ELF-1 (cell line): Measurements from ENCODE around the gene MDFI.

Source experiments
- DNase-seq: peaks from one replicate; pipeline ENCODE4 v3.0.0-alpha.2; 2016; ENCODE audit warnings: low read depth, low spot score

The MDFI gene

GRCh38 chr6:41634657-41635056 lies 3.6 kb upstream of the MDFI start:
- peak; percentile 72 for DNase-seq

GRCh38 chr6:41635365-41635764 lies 2.9 kb upstream of the MDFI start:
- DNase-seq = no peak

GRCh38 chr6:41636833-41637193 lies 1.5 kb upstream of the MDFI start:
- peak; percentile 82 for DNase-seq

GRCh38 chr6:41637194-41638001 lies 870 bp upstream of the MDFI start:
- peak; percentile 83 for DNase-seq

- peak; percentile 82 for DNase-seq
Measured at GRCh38 chr6:41638935-41639808, 904 bp downstream of the MDFI start.

GRCh38 chr6:41639809-41640371 lies 1.6 kb downstream of the MDFI start:
- DNase-seq = peak; percentile 30

GRCh38 chr6:41640426-41640825 lies 2.2 kb downstream of the MDFI start:
- no peak for DNase-seq

GRCh38 chr6:41641352-41641925 lies 3.2 kb downstream of the MDFI start:
- no peak for DNase-seq

- no peak for DNase-seq
Measured at GRCh38 chr6:41642090-41642959, 4.1 kb downstream of the MDFI start.

- DNase-seq = no peak
Measured at GRCh38 chr6:41642960-41643898, 5.0 kb downstream of the MDFI start.

- DNase-seq = no peak
Measured at GRCh38 chr6:41643899-41644269, 5.6 kb downstream of the MDFI start.

- peak; percentile 86 for DNase-seq
Measured at GRCh38 chr6:41644297-41644879, 6.1 kb downstream of the MDFI start.

GRCh38 chr6:41645007-41645618 lies 6.8 kb downstream of the MDFI start:
- DNase-seq = no peak

GRCh38 chr6:41646026-41646795 lies 7.9 kb downstream of the MDFI start:
- no peak for DNase-seq

GRCh38 chr6:41647061-41647511 lies 8.8 kb downstream of the MDFI start:
- DNase-seq = no peak

GRCh38 chr6:41648070-41648585 lies 9.9 kb downstream of the MDFI start:
- no peak for DNase-seq

- DNase-seq = no peak
Measured at GRCh38 chr6:41648921-41649320, 10.7 kb downstream of the MDFI start.

GRCh38 chr6:41649596-41649995 lies 11.3 kb downstream of the MDFI start:
- DNase-seq = no peak
